Neural crest cell (in vitro differentiated cells): Measurements from ENCODE around the gene HESX1. TPM values are rescaled to one million over a fixed set of nuclear protein-coding genes. Genes with fewer than 3 reads are reported as not detected.
A peak's percentile ranks its signal among the peaks of the same experiment; 100 is the strongest.

Source experiments
- DNase-seq: peaks from one replicate; pipeline ENCODE4 v3.0.0; 2021; ENCODE audit warnings: low read depth, mixed read lengths, low spot score
- H3K27ac Mint-ChIP-seq: one replicate; pipeline ENCODE4 v1.8.0; 2021; ENCODE audit warnings: mild to moderate bottlenecking, mixed read lengths; ENCODE audit not compliant: unreplicated experiment
- H3K27me3 Mint-ChIP-seq: 2 replicates; pipeline ENCODE4 v1.8.0; 2021; ENCODE audit warnings: low read depth, mild to moderate bottlenecking, mixed read lengths
- H3K36me3 Mint-ChIP-seq: 2 replicates; pipeline ENCODE4 v1.8.0; 2021; ENCODE audit warnings: low read depth, mild to moderate bottlenecking, mixed read lengths
- H3K4me1 Mint-ChIP-seq: 2 replicates; pipeline ENCODE4 v1.8.0; 2021; ENCODE audit warnings: mixed read lengths
- H3K4me3 Mint-ChIP-seq: one replicate; pipeline ENCODE4 v1.8.0; 2021; ENCODE audit warnings: mild to moderate bottlenecking, mixed read lengths
- H3K9me3 Mint-ChIP-seq: 2 replicates; pipeline ENCODE4 v1.8.0; 2021; ENCODE audit warnings: mixed read lengths
- CTCF ChIP-seq: fragments of 200-600 bp; sonication (generic); conservative IDR thresholded peaks from 2 replicates; pipeline ENCODE4 v1.5.0; 2021; ENCODE audit warnings: antibody characterized with exemption, mild to moderate bottlenecking
- long read RNA-seq: library from polyadenylated mRNA; unstranded; transcript quantifications from one replicate; pipeline ENCODE4 v2.0.0, GENCODE V29; 2020
- total RNA-seq: library from RNA; stranded (reverse); gene quantifications from 2 replicates; pipeline ENCODE4 v1.2.1, GENCODE V29; 2021

Gene HESX1
- total RNA-seq = 0.98 and 1.7 TPM in 2 replicates
- long read RNA-seq, partial matches to known transcripts = 0 of 2 reads
- long read RNA-seq, other reads (novel, unspliced or antisense) = 2 of 2 reads

- Mint-ChIP-seq H3K27ac (no peak within 1 kb of the TSS), H3K27me3 (no peaks in the 10 kb centered on the region), H3K9me3 (no peaks in the 10 kb centered on the region), H3K4me1 (peaks cover 17% of the 10 kb centered on the region), H3K4me3 (peak within 1 kb of the TSS; percentile 67), H3K36me3 (no peaks in the 10 kb centered on the region)
- no peak for DNase-seq
- TF ChIP-seq CTCF = no peak
These were observed at the start of gene HESX1 for GRCh38 chr3:57199895-57200297. TSS of gene HESX1 (minus strand) at chr3:57199978. CDS start at chr3:57199918, 60 bp downstream.

GRCh38 chr3:57244946-57245345 is 45.2 kb upstream of the HESX1 start:
- no peak overlapping the region for H3K27ac Mint-ChIP-seq
- H3K27me3 Mint-ChIP-seq = no peaks in the 10 kb centered on the region
- peaks cover 11% of the 10 kb centered on the region for H3K36me3 Mint-ChIP-seq
- TF ChIP-seq CTCF = no peak
- DNase-seq = no peak
- no peaks in the 10 kb centered on the region for H3K9me3 Mint-ChIP-seq
- no peaks in the 10 kb centered on the region for H3K4me1 Mint-ChIP-seq
- H3K4me3 Mint-ChIP-seq = no peak overlapping the region

GRCh38 chr3:57234613-57235575 is 35.1 kb upstream of the HESX1 start:
- DNase-seq = no peak
- no peaks in the 10 kb centered on the region for H3K4me1 Mint-ChIP-seq
- no peaks in the 10 kb centered on the region for H3K9me3 Mint-ChIP-seq
- H3K27ac Mint-ChIP-seq = no peak overlapping the region
- no peaks in the 10 kb centered on the region for H3K27me3 Mint-ChIP-seq
- TF ChIP-seq CTCF = no peak
- H3K4me3 Mint-ChIP-seq = no peak overlapping the region
- H3K36me3 Mint-ChIP-seq = peaks cover 14% of the 10 kb centered on the region

DNA sequence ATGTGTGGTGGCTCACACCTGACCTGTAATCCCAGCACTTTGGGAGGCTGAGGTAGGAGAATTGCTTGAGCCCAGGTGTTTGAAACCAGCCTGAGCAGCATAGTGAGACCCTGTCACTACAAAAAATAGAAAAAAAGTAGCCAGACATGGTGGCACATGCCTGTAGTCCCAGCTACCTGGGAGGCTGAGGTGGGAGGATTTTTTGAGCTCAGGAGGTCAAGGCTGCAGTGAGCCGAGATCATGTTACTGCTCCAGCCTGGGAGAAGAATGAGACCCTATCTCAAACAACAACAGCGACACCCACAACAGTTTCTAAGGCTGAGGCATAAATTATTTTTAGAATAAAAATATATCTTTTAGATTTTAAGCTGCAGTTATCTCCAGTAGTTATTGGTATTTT is 34.0 kb upstream of the HESX1 start:
- no peak for TF ChIP-seq CTCF
- DNase-seq = no peak
- no peak overlapping the region for H3K27ac Mint-ChIP-seq
- H3K9me3 Mint-ChIP-seq = no peaks in the 10 kb centered on the region
- H3K36me3 Mint-ChIP-seq = peaks cover 8% of the 10 kb centered on the region
- H3K27me3 Mint-ChIP-seq = peaks cover 6% of the 10 kb centered on the region
- H3K4me1 Mint-ChIP-seq = peaks cover 7% of the 10 kb centered on the region
- H3K4me3 Mint-ChIP-seq = no peak overlapping the region

DNA sequence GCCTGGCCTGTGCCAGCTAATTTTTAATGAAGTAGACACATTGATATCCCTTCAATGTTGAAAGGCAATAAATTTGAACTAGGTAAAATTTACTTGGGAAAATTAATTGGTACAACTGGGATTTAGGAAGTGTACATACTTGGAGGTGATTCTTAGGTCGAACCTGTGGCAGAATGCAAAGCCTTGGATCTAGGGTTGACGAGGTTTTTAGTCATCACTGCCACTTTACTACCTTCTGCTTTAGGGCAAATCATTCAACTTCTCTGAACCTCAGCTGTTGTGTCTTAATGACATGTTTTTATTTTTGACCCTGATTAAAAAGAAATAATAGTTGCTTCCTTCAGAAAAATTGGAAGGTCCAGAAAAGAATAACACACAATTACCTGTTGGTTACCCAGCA is 30.2 kb upstream of the HESX1 start:
- Mint-ChIP-seq H3K27ac (no peak overlapping the region), H3K36me3 (peaks cover 3% of the 10 kb centered on the region), H3K4me1 (peaks cover 25% of the 10 kb centered on the region), H3K27me3 (peaks cover 9% of the 10 kb centered on the region), H3K4me3 (peak overlapping the region; percentile 44), H3K9me3 (no peaks in the 10 kb centered on the region)
- no peak for TF ChIP-seq CTCF
- DNase-seq = no peak
